ENCODE data around the gene UNC13C. TPM values are rescaled to one million over a fixed set of nuclear protein-coding genes. Genes with fewer than 3 reads are reported as not detected.

Gene UNC13C
- total RNA-seq, 4 donors from 2014 or later, result under 0.01 to 0.79 (median 0.09) TPM; not detected in 1

DNA sequence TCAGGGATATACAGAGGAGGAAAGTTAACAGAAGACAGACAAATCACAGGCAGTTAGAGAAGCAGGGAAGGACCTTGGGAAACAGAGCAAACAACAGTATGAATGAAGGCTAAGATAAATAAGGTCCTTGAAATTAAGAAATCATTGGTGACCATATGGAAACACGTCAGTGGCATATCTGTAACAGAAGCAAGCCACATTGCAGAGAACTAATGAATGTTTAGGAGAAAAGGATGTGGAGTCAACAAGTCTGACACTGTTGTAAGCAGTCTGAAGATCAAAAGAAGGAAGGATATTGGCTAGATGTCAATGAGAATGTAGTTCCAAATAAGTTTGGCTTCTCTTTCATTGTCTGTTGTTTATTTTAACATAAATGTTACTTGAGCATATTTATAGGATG, 542.4 kb downstream of the UNC13C start:
- TF ChIP-seq, protein P1, sequence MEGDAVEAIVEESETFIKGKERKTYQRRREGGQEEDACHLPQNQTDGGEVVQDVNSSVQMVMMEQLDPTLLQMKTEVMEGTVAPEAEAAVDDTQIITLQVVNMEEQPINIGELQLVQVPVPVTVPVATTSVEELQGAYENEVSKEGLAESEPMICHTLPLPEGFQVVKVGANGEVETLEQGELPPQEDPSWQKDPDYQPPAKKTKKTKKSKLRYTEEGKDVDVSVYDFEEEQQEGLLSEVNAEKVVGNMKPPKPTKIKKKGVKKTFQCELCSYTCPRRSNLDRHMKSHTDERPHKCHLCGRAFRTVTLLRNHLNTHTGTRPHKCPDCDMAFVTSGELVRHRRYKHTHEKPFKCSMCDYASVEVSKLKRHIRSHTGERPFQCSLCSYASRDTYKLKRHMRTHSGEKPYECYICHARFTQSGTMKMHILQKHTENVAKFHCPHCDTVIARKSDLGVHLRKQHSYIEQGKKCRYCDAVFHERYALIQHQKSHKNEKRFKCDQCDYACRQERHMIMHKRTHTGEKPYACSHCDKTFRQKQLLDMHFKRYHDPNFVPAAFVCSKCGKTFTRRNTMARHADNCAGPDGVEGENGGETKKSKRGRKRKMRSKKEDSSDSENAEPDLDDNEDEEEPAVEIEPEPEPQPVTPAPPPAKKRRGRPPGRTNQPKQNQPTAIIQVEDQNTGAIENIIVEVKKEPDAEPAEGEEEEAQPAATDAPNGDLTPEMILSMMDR (IDR thresholded peaks at IDR 0.05), result no peak
- ATAC-seq (ENCODE audit: low FRiP score), result no peak
- DNase-seq (ENCODE audit: low spot score), result no peak

GRCh38 chr15:54521206-54521605, 543.0 kb downstream of the UNC13C start:
- TF ChIP-seq, protein P1 (IDR thresholded peaks at IDR 0.05), result no peak
- DNase-seq (ENCODE audit: low spot score), result no peak
- ATAC-seq (ENCODE audit: low FRiP score), result no peak

DNA sequence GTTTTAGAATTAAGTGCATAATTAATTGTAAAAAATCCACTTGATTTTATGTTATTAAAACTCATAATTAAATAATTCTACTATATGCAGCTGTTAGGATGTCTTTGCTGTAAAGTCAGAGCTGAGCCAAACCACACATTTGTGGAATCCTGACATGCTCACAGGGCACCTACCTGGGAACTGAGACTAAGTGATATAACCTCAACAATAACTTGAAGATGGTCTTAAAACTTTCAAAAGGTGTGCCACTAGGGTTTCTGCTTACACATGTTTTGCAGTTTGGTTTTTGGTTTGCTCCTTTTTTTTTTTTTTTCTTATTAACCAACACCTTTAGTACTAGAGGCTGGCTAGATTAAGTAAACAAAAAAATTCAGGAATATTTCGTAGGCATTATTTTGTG, 549.8 kb downstream of the UNC13C start:
- TF ChIP-seq, protein P1 (IDR thresholded peaks at IDR 0.05), result no peak
- ATAC-seq (ENCODE audit: low FRiP score), result no peak
- DNase-seq (ENCODE audit: low spot score), result no peak

GRCh38 chr15:54540721-54541120, 562.5 kb downstream of the UNC13C start:
- ATAC-seq (ENCODE audit: low FRiP score) (no peak), DNase-seq (ENCODE audit: low spot score) (no peak)
- TF ChIP-seq, protein P1 (IDR thresholded peaks at IDR 0.05), result no peak

DNA sequence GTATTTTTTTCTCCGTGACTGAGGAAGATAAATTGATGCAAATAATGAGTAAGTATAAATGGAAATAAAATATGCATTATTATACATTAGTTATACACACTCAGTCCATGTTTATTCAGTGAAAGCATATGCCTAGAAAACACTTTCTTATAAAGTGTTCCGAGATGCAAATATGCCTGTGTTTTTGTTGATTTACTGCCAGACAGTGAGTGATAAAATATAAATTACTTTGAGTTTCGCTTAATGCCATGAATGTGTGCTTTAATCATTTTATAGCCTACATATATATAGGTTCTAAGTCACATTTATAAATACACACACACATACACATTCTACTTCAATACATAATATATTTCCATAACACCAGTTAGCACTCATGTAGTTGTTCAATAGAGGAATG, 569.2 kb downstream of the UNC13C start:
- TF ChIP-seq, protein P1 (IDR thresholded peaks at IDR 0.05), result no peak
- ATAC-seq (ENCODE audit: low FRiP score) (no peak), DNase-seq (ENCODE audit: low spot score) (no peak)

- no peak for DNase-seq (ENCODE audit: low spot score)
- no peak for ATAC-seq (ENCODE audit: low FRiP score)
- TF ChIP-seq, protein P1 (IDR thresholded peaks at IDR 0.05), result no peak
Measured at GRCh38 chr15:54550954-54551353, 572.7 kb downstream of the UNC13C start.

GRCh38 chr15:54556231-54556630, 578.0 kb downstream of the UNC13C start:
- no peak for DNase-seq (ENCODE audit: low spot score)
- no peak for ATAC-seq (ENCODE audit: low FRiP score)
- TF ChIP-seq, protein P1 (IDR thresholded peaks at IDR 0.05), result no peak

Data from omental fat pad (tissue), 4 donors.